Type B pancreatic cell (in vitro differentiated cells): ENCODE measurements around the gene WDR54. TPM values are rescaled to one million over a fixed set of nuclear protein-coding genes. Genes with fewer than 3 reads are reported as not detected.

ENCODE experiments used
- DNase-seq: peaks from one replicate; pipeline ENCODE4 v3.0.0; 2021; ENCODE audit warnings: mixed read lengths; ENCODE audit not compliant: unreplicated experiment; ENCODE audit errors: extremely low spot score
- H3K27ac Mint-ChIP-seq: 2 replicates; pipeline ENCODE4 v1.8.0; 2021; ENCODE audit warnings: mild to moderate bottlenecking, mixed read lengths
- H3K27me3 Mint-ChIP-seq: 2 replicates; pipeline ENCODE4 v1.8.0; 2021; ENCODE audit warnings: mixed read lengths
- H3K36me3 Mint-ChIP-seq: 2 replicates; pipeline ENCODE4 v1.8.0; 2021; ENCODE audit warnings: mixed read lengths
- H3K4me1 Mint-ChIP-seq: one replicate; pipeline ENCODE4 v1.8.0; 2021; ENCODE audit warnings: mixed read lengths; ENCODE audit not compliant: unreplicated experiment
- H3K4me3 Mint-ChIP-seq: 2 replicates; pipeline ENCODE4 v1.8.0; 2021; ENCODE audit warnings: mild to moderate bottlenecking, mixed read lengths
- H3K9me3 Mint-ChIP-seq: 2 replicates; pipeline ENCODE4 v1.8.0; 2021; ENCODE audit warnings: mixed read lengths
- CTCF ChIP-seq: fragments of 200-600 bp; sonication (generic); conservative IDR thresholded peaks from 2 replicates; pipeline ENCODE4 v1.5.0; 2021; ENCODE audit warnings: antibody characterized with exemption, mild to moderate bottlenecking
- long read RNA-seq: library from polyadenylated mRNA; unstranded; transcript quantifications from one replicate; pipeline ENCODE4 v2.0.0, GENCODE V29; 2020
- total RNA-seq: library from RNA; stranded (reverse); gene quantifications from 2 replicates; pipeline ENCODE4 v1.2.1, GENCODE V29; 2021; ENCODE audit warnings: low replicate concordance

Gene WDR54
- 10.0 and 41.7 TPM in 2 replicates for total RNA-seq
- long read RNA-seq, transcript WDR54-201 (10 exons, 1,147 nt) = major isoform, 30 of 37 reads
- long read RNA-seq, partial matches to known transcripts = 0 of 37 reads
- long read RNA-seq, other reads (novel, unspliced or antisense) = 4 of 37 reads

- H3K36me3 Mint-ChIP-seq = peaks cover 5% of the 10 kb centered on the region
- no peak for TF ChIP-seq CTCF
- peak within 1 kb of the TSS; percentile 88 for H3K27ac Mint-ChIP-seq
- H3K4me1 Mint-ChIP-seq = peaks cover 14% of the 10 kb centered on the region
- peak; percentile 92 for DNase-seq
- H3K4me3 Mint-ChIP-seq = peak within 1 kb of the TSS; percentile 96
- peaks cover 2% of the 10 kb centered on the region for H3K27me3 Mint-ChIP-seq
- H3K9me3 Mint-ChIP-seq = no peaks in the 10 kb centered on the region
Measured at GRCh38 chr2:74421221-74421870, at the start of gene WDR54, which contains the start of gene C2orf81. Gene WDR54 (plus strand): TSS chr2:74421730. CDS start chr2:74422154, 424 bp downstream. Gene C2orf81 (minus strand): TSS chr2:74421619. CDS start chr2:74421560, 59 bp downstream.

GRCh38 chr2:74372674-74373073, 48.9 kb upstream of the WDR54 start:
- Mint-ChIP-seq H3K9me3 (no peaks in the 10 kb centered on the region), H3K4me1 (peaks cover 23% of the 10 kb centered on the region), H3K27me3 (no peaks in the 10 kb centered on the region), H3K4me3 (no peak overlapping the region), H3K36me3 (peaks cover 24% of the 10 kb centered on the region), H3K27ac (no peak overlapping the region)
- TF ChIP-seq CTCF = no peak
- no peak for DNase-seq

GRCh38 chr2:74373221-74373676, 48.3 kb upstream of the WDR54 start:
- no peaks in the 10 kb centered on the region for H3K27me3 Mint-ChIP-seq
- H3K4me1 Mint-ChIP-seq = peaks cover 23% of the 10 kb centered on the region
- no peak for TF ChIP-seq CTCF
- H3K36me3 Mint-ChIP-seq = peaks cover 27% of the 10 kb centered on the region
- H3K4me3 Mint-ChIP-seq = peak overlapping the region; percentile 68
- H3K27ac Mint-ChIP-seq = peak overlapping the region; percentile 53
- H3K9me3 Mint-ChIP-seq = no peaks in the 10 kb centered on the region
- DNase-seq = no peak

- no peaks in the 10 kb centered on the region for H3K9me3 Mint-ChIP-seq
- TF ChIP-seq CTCF = no peak
- H3K27me3 Mint-ChIP-seq = no peaks in the 10 kb centered on the region
- peak overlapping the region; percentile 85 for H3K27ac Mint-ChIP-seq
- H3K36me3 Mint-ChIP-seq = peaks cover 26% of the 10 kb centered on the region
- DNase-seq = no peak
- peak overlapping the region; percentile 88 for H3K4me3 Mint-ChIP-seq
- H3K4me1 Mint-ChIP-seq = peaks cover 27% of the 10 kb centered on the region
Measured at GRCh38 chr2:74373985-74374384, 47.5 kb upstream of the WDR54 start.

- Mint-ChIP-seq H3K27me3 (no peaks in the 10 kb centered on the region), H3K4me1 (peaks cover 28% of the 10 kb centered on the region), H3K36me3 (peaks cover 26% of the 10 kb centered on the region), H3K27ac (peak overlapping the region; percentile 85), H3K9me3 (no peaks in the 10 kb centered on the region), H3K4me3 (peak overlapping the region; percentile 88)
- TF ChIP-seq CTCF = no peak
- DNase-seq = no peak
Measured at GRCh38 chr2:74374509-74375205, 46.9 kb upstream of the WDR54 start.
